Activated T-helper 2 cell treated with anti-CD3 and anti-CD28 coated beads, Interferon-gamma antibody, Interleukin-2, Interleukin-4, amounts not matched to agents 10 μg/mL and 5 μg/mL and 100 μg/mL, durations not matched to agents 14 hours and 24 hours and 36 hours (primary cell): ENCODE results near the gene NT5DC2. TPM values are rescaled to one million over a fixed set of nuclear protein-coding genes. Genes with fewer than 3 reads are reported as not detected.

Source experiments
- DNase-seq: peaks from one replicate; pipeline ENCODE4 v3.0.0; 2021; ENCODE audit warnings: low spot score
- H3K27ac Mint-ChIP-seq: one replicate; pipeline ENCODE4 v1.8.0; 2021; ENCODE audit warnings: mixed read lengths
- H3K27me3 Mint-ChIP-seq: one replicate; pipeline ENCODE4 v1.8.0; 2021; ENCODE audit warnings: low read depth, mixed read lengths
- H3K36me3 Mint-ChIP-seq: one replicate; pipeline ENCODE4 v1.8.0; 2021; ENCODE audit warnings: low read depth, mixed read lengths
- H3K4me1 Mint-ChIP-seq: one replicate; pipeline ENCODE4 v1.8.0; 2021; ENCODE audit warnings: low read depth, mixed read lengths
- H3K4me3 Mint-ChIP-seq: one replicate; pipeline ENCODE4 v1.8.0; 2021; ENCODE audit warnings: low read depth, mild to moderate bottlenecking, moderate library complexity, mixed read lengths
- H3K9me3 Mint-ChIP-seq: one replicate; pipeline ENCODE4 v1.8.0; 2021; ENCODE audit warnings: mixed read lengths
- intact Hi-C: fragments of 100-400 bp; cut with micrococcal nuclease; formaldehyde crosslinking; loops from one replicate; pipeline ENCODE4 v1.15.1; 2023
- total RNA-seq: library from RNA; stranded (reverse); gene quantifications from 2 replicates; pipeline ENCODE4 v1.2.3, GENCODE V29; 2022

NT5DC2 gene
- total RNA-seq, 1 donor from 2014 or later, result 77.9 TPM

GRCh38 chr3:52481819-52482521 lies 51.7 kb downstream of the NT5DC2 start:
- no peak overlapping the region for H3K27ac Mint-ChIP-seq
- DNase-seq, result no peak
- H3K4me1 Mint-ChIP-seq, result no peaks in the 10 kb centered on the region
- no peaks in the 10 kb centered on the region for H3K27me3 Mint-ChIP-seq
- peaks cover 44% of the 10 kb centered on the region for H3K36me3 Mint-ChIP-seq
- intact Hi-C loops, result no loop called here
- H3K4me3 Mint-ChIP-seq, result no peak overlapping the region
- H3K9me3 Mint-ChIP-seq, result no peaks in the 10 kb centered on the region

GRCh38 chr3:52480768-52481715 lies 52.6 kb downstream of the NT5DC2 start:
- Mint-ChIP-seq H3K4me1 (no peaks in the 10 kb centered on the region), H3K4me3 (no peak overlapping the region), H3K9me3 (no peaks in the 10 kb centered on the region), H3K27ac (no peak overlapping the region), H3K36me3 (peaks cover 49% of the 10 kb centered on the region), H3K27me3 (no peaks in the 10 kb centered on the region)
- intact Hi-C loops, result no loop called here
- DNase-seq, result no peak

GRCh38 chr3:52479877-52480575 lies 53.6 kb downstream of the NT5DC2 start:
- Mint-ChIP-seq H3K4me1 (no peaks in the 10 kb centered on the region), H3K27ac (no peak overlapping the region), H3K9me3 (no peaks in the 10 kb centered on the region), H3K4me3 (no peak overlapping the region), H3K36me3 (peaks cover 53% of the 10 kb centered on the region), H3K27me3 (no peaks in the 10 kb centered on the region)
- no peak for DNase-seq
- intact Hi-C loops, result no loop called here

GRCh38 chr3:52479037-52479876 lies 54.4 kb downstream of the NT5DC2 start:
- H3K27ac Mint-ChIP-seq, result peak overlapping the region; percentile 58
- no peak overlapping the region for H3K4me3 Mint-ChIP-seq
- intact Hi-C loops, result no loop called here
- no peaks in the 10 kb centered on the region for H3K27me3 Mint-ChIP-seq
- no peaks in the 10 kb centered on the region for H3K9me3 Mint-ChIP-seq
- H3K4me1 Mint-ChIP-seq, result no peaks in the 10 kb centered on the region
- H3K36me3 Mint-ChIP-seq, result peaks cover 57% of the 10 kb centered on the region
- no peak for DNase-seq

- no peak overlapping the region for H3K27ac Mint-ChIP-seq
- H3K4me1 Mint-ChIP-seq, result no peaks in the 10 kb centered on the region
- no peaks in the 10 kb centered on the region for H3K9me3 Mint-ChIP-seq
- no peak overlapping the region for H3K4me3 Mint-ChIP-seq
- DNase-seq, result no peak
- no peaks in the 10 kb centered on the region for H3K27me3 Mint-ChIP-seq
- intact Hi-C loops, result no loop called here
- peaks cover 67% of the 10 kb centered on the region for H3K36me3 Mint-ChIP-seq
Measured at GRCh38 chr3:52477796-52478095, 55.9 kb downstream of the NT5DC2 start.

- Mint-ChIP-seq H3K4me1 (no peaks in the 10 kb centered on the region), H3K27me3 (no peaks in the 10 kb centered on the region), H3K36me3 (peaks cover 70% of the 10 kb centered on the region), H3K4me3 (no peak overlapping the region), H3K9me3 (no peaks in the 10 kb centered on the region), H3K27ac (no peak overlapping the region)
- no peak for DNase-seq
- intact Hi-C loops, result no loop called here
Measured at GRCh38 chr3:52477076-52477795, 56.4 kb downstream of the NT5DC2 start.

Other genes with a start within 250 kb of the NT5DC2 start
- gene GLYCTK, start 246.0 kb downstream of the NT5DC2 start, total RNA-seq, result 16.6 and 16.8 TPM in 2 replicates
- 9.8 and 11.1 TPM in 2 replicates for gene DNAH1, start 217.5 kb downstream of the NT5DC2 start, total RNA-seq
- 106 and 108 TPM in 2 replicates for gene BAP1, start 123.8 kb downstream of the NT5DC2 start, total RNA-seq
- gene PHF7, start 123.2 kb downstream of the NT5DC2 start, total RNA-seq, result 11.5 and 12.5 TPM in 2 replicates
- 0.30 and 0.32 TPM in 2 replicates for gene SEMA3G, start 88.8 kb downstream of the NT5DC2 start, total RNA-seq
- gene TNNC1, start 79.8 kb downstream of the NT5DC2 start, total RNA-seq, result 0.34 and 0.46 TPM in 2 replicates
- gene NISCH, start 78.3 kb downstream of the NT5DC2 start, total RNA-seq, result 70.0 and 73.4 TPM in 2 replicates
- gene STAB1, start 38.5 kb downstream of the NT5DC2 start, total RNA-seq, result 0.07 TPM in 1 of 2 replicates, not detected in the other
- gene UQCC5, start 2.7 kb upstream of the NT5DC2 start, total RNA-seq, result 12.5 and 16.4 TPM in 2 replicates
- 60.4 and 66.3 TPM in 2 replicates for gene PBRM1, start 152.1 kb upstream of the NT5DC2 start, total RNA-seq
- gene GNL3, start 152.2 kb upstream of the NT5DC2 start, total RNA-seq, result 226 and 235 TPM in 2 replicates
- gene GLT8D1, start 171.9 kb upstream of the NT5DC2 start, total RNA-seq, result 37.6 and 38.7 TPM in 2 replicates
- gene SPCS1, start 172.2 kb upstream of the NT5DC2 start, total RNA-seq, result 124 and 125 TPM in 2 replicates
- gene NEK4, start 237.1 kb upstream of the NT5DC2 start, total RNA-seq, result 26.7 and 27.6 TPM in 2 replicates
- gene ITIH1, start 243.7 kb upstream of the NT5DC2 start, total RNA-seq, result not detected in 2 replicates